Hematopoietic multipotent progenitor cell (in vitro differentiated cells): Measurements from ENCODE around the gene C3orf49. TPM values are rescaled to one million over a fixed set of nuclear protein-coding genes. Genes with fewer than 3 reads are reported as not detected.
A peak's percentile ranks its signal among the peaks of the same experiment; 100 is the strongest.

Experiments
- DNase-seq, 3 donors: peaks; one replicate each; pipeline ENCODE4 v3.0.0-alpha.2; 2011 to 2015; ENCODE audit warnings: low read depth in 2 of 3, low spot score in 2 of 3
- total RNA-seq: library from RNA; depleted of rRNA; stranded (reverse); fragments of >200 nt; gene quantifications from one replicate; pipeline ENCODE4 v1.2.3, GENCODE V29; 2012

The C3orf49 gene, protein sequence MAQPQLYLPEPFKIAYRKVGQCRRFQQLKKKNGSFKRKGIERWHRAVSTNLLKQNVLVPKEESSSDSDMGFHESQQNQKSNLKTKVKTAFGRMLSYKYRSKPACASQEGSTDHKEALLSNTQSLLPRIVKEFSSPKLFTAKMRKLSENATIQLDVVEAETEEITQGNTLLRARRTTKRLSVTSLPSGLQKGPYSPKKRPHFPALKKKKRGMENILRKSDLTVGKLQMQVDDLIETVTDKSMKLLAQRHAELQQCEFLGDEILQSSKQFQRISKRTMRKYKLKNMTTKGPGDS
- total RNA-seq = not detected

- no peak for DNase-seq
Measured at GRCh38 chr3:63819151-63819398, at the start of gene C3orf49. Gene C3orf49, plus strand, starts transcription at chr3:63819299. Its CDS starts 173 bp downstream, at chr3:63819472.

GRCh38 chr3:63774781-63775180 is 44.3 kb upstream of the C3orf49 start:
- DNase-seq = no peak

DNA sequence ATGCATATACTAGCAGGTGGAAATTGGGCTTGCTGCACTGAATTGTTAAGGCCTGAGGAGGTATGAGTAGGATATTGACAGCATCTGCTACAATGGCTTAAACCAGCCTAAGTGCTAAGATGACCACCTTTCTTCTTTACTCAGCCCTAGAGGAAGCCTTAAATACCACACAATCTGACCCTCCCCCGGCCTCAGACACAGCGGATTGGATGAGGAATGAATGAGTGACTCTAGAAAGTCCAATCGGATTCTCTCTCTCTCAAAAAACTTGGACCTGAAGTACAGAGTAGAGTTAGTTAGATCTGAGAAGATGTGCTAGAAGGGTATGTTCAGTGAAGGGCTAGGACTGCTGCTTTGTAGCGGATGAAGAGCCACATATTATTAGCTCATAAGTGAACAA is 39.9 kb upstream of the C3orf49 start:
- no peak for DNase-seq

GRCh38 chr3:63791974-63792373 is 27.1 kb upstream of the C3orf49 start:
- DNase-seq = no peak

DNA sequence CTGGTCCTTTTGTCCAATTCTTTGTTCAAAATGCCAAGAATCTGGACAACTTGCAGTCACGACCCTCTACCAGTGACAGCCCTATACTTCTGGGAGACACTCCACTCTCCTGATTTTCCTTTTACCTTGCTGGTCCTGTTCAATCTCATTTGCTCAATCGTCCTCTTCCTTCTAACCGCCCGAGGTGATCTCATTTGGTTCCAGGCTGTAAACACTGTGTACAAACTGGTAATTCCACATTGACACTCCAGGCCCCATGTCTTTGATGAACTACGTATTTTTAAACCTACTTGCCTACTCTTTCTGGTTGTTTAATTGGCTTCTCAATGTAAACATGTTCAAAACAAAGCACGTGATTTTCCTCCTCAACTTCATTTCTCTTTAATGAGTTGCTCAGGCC is 23.7 kb upstream of the C3orf49 start:
- no peak for DNase-seq

DNA sequence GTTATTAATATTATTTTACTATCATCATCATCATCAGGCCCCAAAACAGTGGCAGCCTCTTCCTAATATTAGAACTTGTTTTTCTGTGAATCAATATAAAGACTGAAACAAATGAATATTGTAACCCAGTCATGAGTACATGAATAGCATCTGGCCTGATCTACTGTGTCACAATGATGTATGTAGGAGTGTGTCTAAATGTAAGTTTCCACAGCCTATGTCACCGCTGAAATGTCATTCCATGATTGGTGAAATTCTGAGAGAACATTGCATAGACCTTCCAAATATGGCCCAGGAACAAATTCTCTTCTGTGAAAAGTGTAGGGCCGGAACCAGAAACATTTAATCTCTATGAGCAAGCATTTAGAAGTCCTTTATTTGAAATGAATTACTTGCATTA is 20.6 kb upstream of the C3orf49 start:
- DNase-seq = no peak

DNA sequence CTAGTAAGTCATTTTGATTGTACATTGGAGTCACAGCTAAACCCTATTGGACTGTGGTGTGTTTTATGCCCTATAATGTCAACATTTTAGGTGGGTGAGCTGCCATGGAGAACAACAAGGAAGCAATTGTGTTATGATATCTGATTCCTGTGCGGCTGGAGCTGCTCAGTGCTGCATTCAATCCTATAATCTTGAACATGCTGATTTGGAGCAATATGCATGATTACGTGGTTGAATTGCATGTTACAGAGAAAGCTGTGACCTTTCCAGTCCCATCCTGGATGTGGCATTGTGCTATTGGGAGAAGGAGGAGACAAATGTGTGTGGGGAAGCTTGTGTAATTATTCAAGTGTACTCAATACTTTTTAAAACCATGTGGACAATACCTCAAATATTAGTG is 20.1 kb upstream of the C3orf49 start:
- DNase-seq = no peak

- no peak for DNase-seq
Measured at GRCh38 chr3:63800097-63800496, 19.0 kb upstream of the C3orf49 start.

- DNase-seq = no peak
Measured at GRCh38 chr3:63803911-63804310, 15.2 kb upstream of the C3orf49 start.

- DNase-seq = peak in 2 of 3 donors; percentile 5 to 11
Measured at GRCh38 chr3:63807961-63808565, 11.0 kb upstream of the C3orf49 start.

GRCh38 chr3:63808633-63809032 is 10.5 kb upstream of the C3orf49 start:
- DNase-seq = no peak

- DNase-seq = no peak
Measured at GRCh38 chr3:63809607-63810006, 9.5 kb upstream of the C3orf49 start.

DNA sequence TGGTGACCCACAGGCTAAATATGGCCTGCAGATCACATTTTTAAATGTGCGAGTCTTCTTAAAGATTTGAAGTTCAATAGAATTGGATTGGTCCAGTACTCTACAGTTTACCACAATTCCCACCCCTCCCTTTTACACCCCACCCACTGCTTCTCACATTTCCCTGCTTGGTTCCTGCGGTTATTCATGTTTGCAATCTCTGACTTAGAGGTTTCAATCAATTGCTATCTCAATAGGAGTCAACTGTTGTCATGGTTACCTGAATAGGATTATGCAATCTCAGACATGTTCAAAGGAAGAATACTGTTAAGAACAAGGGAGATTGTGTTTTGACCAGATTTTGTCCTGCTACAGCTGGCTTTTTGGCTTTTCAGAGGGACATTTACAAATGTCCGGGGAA is 4.9 kb upstream of the C3orf49 start:
- no peak for DNase-seq

- no peak for DNase-seq
Measured at GRCh38 chr3:63817225-63817624, 1.9 kb upstream of the C3orf49 start.

GRCh38 chr3:63818282-63819150 is 583 bp upstream of the C3orf49 start:
- peak; percentile 25 to 75 (median 35) for DNase-seq

DNA sequence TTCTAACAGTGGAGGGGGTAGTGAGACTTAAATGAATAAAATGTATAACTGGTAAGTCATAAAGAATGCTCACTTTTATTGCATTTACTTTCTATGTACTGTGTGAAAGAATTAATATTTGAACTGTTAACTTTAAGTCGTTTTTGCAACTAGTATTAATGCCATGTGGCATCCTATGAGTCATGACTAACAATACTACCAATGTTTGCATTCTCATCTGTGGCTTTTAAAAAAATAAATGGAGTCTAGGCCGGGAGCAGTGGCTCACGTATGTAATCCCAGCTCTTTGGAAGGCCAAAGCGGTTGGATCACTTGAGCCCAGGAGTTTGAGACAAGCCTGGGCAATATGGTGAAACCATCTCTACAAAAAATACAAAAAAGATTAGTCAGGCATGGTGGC is 5.2 kb downstream of the C3orf49 start:
- no peak for DNase-seq

- DNase-seq = no peak
Measured at GRCh38 chr3:63830526-63830925, 11.4 kb downstream of the C3orf49 start.

DNA sequence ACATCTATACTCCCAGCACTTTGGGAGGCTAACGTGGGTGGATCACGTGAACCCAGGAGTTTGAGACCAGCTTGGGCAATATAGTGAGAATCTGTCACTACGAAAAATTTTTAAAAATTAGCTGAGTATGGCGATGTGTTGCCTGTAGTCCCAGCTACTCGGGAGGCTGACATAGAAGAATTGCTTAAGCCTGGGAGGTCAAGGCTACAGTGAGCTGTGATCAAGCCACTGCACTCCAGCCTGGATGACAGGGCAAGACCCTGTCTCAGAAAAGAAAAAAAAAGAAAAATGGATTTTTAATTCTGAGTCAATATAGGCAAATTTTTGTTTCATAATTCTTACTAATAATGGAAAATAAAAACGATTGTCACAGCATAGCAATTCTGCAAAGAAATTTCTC is 13.3 kb downstream of the C3orf49 start:
- DNase-seq = no peak

DNA sequence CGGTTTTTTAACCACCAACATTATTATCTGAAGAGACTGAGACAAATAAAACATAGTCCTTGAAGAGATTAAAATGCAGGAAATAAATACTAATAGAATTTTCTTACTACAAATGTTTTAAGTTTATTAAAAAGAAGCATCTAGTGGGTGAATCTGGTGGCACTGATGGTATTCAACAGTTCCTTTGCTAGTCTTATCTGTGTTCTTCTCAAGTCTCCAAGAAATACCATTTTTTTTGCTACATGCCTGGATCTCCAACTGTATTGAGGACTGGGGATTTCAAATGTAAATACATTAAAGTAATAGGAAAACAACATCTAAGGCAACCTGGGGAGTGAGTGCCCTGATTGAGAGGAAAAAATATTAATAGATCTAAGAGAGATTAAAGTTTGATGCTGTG is 22.6 kb downstream of the C3orf49 start:
- DNase-seq = no peak

DNA sequence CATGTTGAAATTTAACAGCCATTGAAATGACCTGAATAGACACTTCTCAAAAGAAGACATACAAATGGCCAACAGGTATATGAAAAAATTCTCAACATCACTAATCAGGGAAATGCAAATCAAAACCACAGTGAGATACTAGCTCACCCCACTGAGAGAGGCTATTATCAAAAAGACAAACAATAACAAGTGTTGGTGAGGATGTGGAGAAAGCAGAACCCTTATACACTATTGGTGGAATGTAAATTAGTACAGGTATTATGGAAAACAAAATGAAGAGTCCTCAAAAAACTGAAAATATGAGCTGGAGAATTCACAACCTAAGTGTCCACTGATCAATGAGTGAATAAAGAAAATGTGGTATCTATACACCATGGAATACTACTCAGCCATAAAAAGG is 23.0 kb downstream of the C3orf49 start:
- no peak for DNase-seq

DNA sequence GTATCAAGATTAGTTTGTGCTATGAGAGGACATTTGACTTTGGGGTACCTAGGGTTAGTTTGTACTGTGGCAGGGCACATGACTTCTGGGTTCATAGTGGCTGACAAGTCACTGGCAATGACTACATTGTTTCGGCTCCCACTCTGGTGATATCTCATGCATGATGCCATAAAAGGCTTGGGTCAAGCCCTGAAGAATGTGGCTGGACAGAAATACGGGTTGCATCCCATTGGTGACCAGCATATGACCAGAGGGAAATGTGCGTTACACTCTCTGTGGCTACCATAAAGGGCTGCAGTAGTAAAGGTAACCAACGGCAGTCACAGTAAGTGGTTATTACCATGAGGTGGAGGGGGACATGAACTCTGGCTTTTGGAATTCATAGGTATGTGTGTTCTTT is 26.1 kb downstream of the C3orf49 start:
- no peak for DNase-seq
